GM18505 (cell line): Measurements from ENCODE around the gene CABP7.

Experiments used
- ATAC-seq: cut with Tn5 transposase; IDR thresholded peaks from one replicate; pipeline ENCODE4 v1.9.1; 2021; ENCODE audit not compliant: unreplicated experiment
- POLR2A ChIP-seq: IDR thresholded peaks from 4 replicates; pipeline ENCODE4 v1.6.1; 2011; ENCODE audit warnings: borderline replicate concordance; ENCODE audit not compliant: insufficient read depth, insufficient read length; ENCODE audit errors: extremely low read depth

CABP7 gene

GRCh38 chr22:29693671-29694070, 26.1 kb upstream of the CABP7 start:
- ATAC-seq = no peak
- TF ChIP-seq POLR2A = no peak

GRCh38 chr22:29695129-29695926, 24.5 kb upstream of the CABP7 start:
- TF ChIP-seq POLR2A = no peak
- no peak for ATAC-seq

GRCh38 chr22:29697853-29698598, 21.8 kb upstream of the CABP7 start:
- no peak for TF ChIP-seq POLR2A
- no peak for ATAC-seq

- no peak for ATAC-seq
- no peak for TF ChIP-seq POLR2A
Observed at GRCh38 chr22:29700206-29700899, 19.4 kb upstream of the CABP7 start.

GRCh38 chr22:29700900-29701154, 19.0 kb upstream of the CABP7 start:
- no peak for ATAC-seq

GRCh38 chr22:29701155-29701999, 18.4 kb upstream of the CABP7 start:
- TF ChIP-seq POLR2A = no peak
- no peak for ATAC-seq

More at GRCh38 chr22:29700900-29701154, 19.0 kb upstream of the CABP7 start:
- no peak for TF ChIP-seq POLR2A

- ATAC-seq = no peak
- no peak for TF ChIP-seq POLR2A
Observed at GRCh38 chr22:29702000-29702930, 17.5 kb upstream of the CABP7 start.

GRCh38 chr22:29702931-29703501, 16.8 kb upstream of the CABP7 start:
- no peak for TF ChIP-seq POLR2A
- ATAC-seq = no peak

GRCh38 chr22:29703569-29704195, 16.1 kb upstream of the CABP7 start:
- no peak for TF ChIP-seq POLR2A
- ATAC-seq = no peak

- TF ChIP-seq POLR2A = no peak
- no peak for ATAC-seq
Observed at GRCh38 chr22:29704528-29705285, 15.1 kb upstream of the CABP7 start.

- ATAC-seq = no peak
- no peak for TF ChIP-seq POLR2A
Observed at GRCh38 chr22:29705651-29706050, 14.2 kb upstream of the CABP7 start.
